HEK293 (cell line): ENCODE data around the gene ADIRF.

Source experiments
- CTCF ChIA-PET: fragments of 350-600 bp; formaldehyde crosslinking; extraction: SDS; loops from one replicate; lab custom pipeline; 2021; ENCODE audit warnings: antibody characterized with exemption; lab: Yijun Ruan, JAX
- POLR2A ChIA-PET: fragments of 300-600 bp; formaldehyde crosslinking; extraction: SDS; loops from one replicate; lab custom pipeline; 2020; ENCODE audit warnings: antibody characterized with exemption, inconsistent platforms; lab: Yijun Ruan, JAX
- H3K27ac ChIP-seq: fragments of 200-500 bp; sonication (Bioruptor generic); 2 replicates; pipeline ENCODE4 v1.5.1; 2014; ENCODE audit warnings: low read depth, low read length, control low read depth, inconsistent platforms; ENCODE audit errors: extremely low read depth
- H3K36me3 ChIP-seq, 2 experiments: fragments of 200-500 bp in 1 of 2; sonication (Bioruptor generic) in 1 of 2; 1 replicate in 1 of 2; 2 replicates in 1 of 2; pipeline ENCODE4 v1.5.1; 2014 to 2017; ENCODE audit warnings: inconsistent platforms in 2 of 2, low read length in 2 of 2; ENCODE audit not compliant: control insufficient read depth in 2 of 2, insufficient read depth in 1 of 2
- H3K4me1 ChIP-seq: fragments of 200-500 bp; sonication (Bioruptor generic); 2 replicates; pipeline ENCODE4 v1.5.1; 2014; ENCODE audit warnings: mild to moderate bottlenecking, low read length, inconsistent platforms; ENCODE audit not compliant: control insufficient read depth, insufficient read depth
- H3K4me3 ChIP-seq: 2 replicates; pipeline ENCODE4 v1.5.1; 2011; ENCODE audit warnings: low read depth, mild to moderate bottlenecking, control low read depth, low read length, moderate library complexity
- H3K9me3 ChIP-seq: fragments of 200-500 bp; sonication (Bioruptor generic); 2 replicates; pipeline ENCODE4 v1.5.1; 2014; ENCODE audit warnings: low read depth, low read length, inconsistent platforms; ENCODE audit not compliant: control insufficient read depth, insufficient read depth
- HOXD13 ChIP-seq: sonication (generic); formaldehyde crosslinking; IDR thresholded peaks from 2 replicates; pipeline ENCODE4 v1.8.0; 2022; ENCODE audit warnings: missing genetic modification reagents, borderline replicate concordance
- KLF1 ChIP-seq: fragments of 450-650 bp; formaldehyde crosslinking; IDR thresholded peaks from 2 replicates; pipeline ENCODE4 v1.5.1; 2016; ENCODE audit warnings: missing biosample characterization, missing genetic modification characterization
- KLF8 ChIP-seq: fragments of 450-650 bp; formaldehyde crosslinking; IDR thresholded peaks from 2 replicates; pipeline ENCODE4 v1.5.1; 2016; ENCODE audit warnings: missing biosample characterization, missing genetic modification characterization
- MZF1 ChIP-seq: fragments of 450-650 bp; formaldehyde crosslinking; IDR thresholded peaks from 2 replicates; pipeline ENCODE4 v1.5.1; 2017; ENCODE audit warnings: missing biosample characterization, missing genetic modification characterization, borderline replicate concordance
- PRDM1 ChIP-seq: fragments of 450-650 bp; formaldehyde crosslinking; IDR thresholded peaks from 2 replicates; pipeline ENCODE4; 2016; ENCODE audit warnings: missing biosample characterization, missing genetic modification characterization
- SP3 ChIP-seq: fragments of 450-650 bp; formaldehyde crosslinking; IDR thresholded peaks from 2 replicates; pipeline ENCODE4 v1.5.1; 2016; ENCODE audit warnings: missing biosample characterization, missing genetic modification characterization
- ZBTB17 ChIP-seq: fragments of 450-650 bp; formaldehyde crosslinking; IDR thresholded peaks from 2 replicates; pipeline ENCODE4 v1.5.1; 2016; ENCODE audit warnings: missing biosample characterization, missing genetic modification characterization
- ZFHX2 ChIP-seq: fragments of 450-650 bp; formaldehyde crosslinking; conservative IDR thresholded peaks from 2 replicates; pipeline ENCODE4 v1.5.1; 2016; ENCODE audit warnings: missing biosample characterization, missing genetic modification characterization
- ZFP69B ChIP-seq: fragments of 450-650 bp; formaldehyde crosslinking; IDR thresholded peaks from 2 replicates; pipeline ENCODE4 v1.5.1; 2016; ENCODE audit warnings: missing biosample characterization, missing genetic modification characterization
- ZNF174 ChIP-seq: fragments of 450-650 bp; formaldehyde crosslinking; IDR thresholded peaks from 2 replicates; pipeline ENCODE4 v1.5.0; 2017; ENCODE audit warnings: missing biosample characterization, mild to moderate bottlenecking, missing genetic modification characterization
- ZNF394 ChIP-seq: fragments of 450-650 bp; formaldehyde crosslinking; IDR thresholded peaks from 2 replicates; pipeline ENCODE4 v1.5.1; 2016; ENCODE audit warnings: missing biosample characterization, missing genetic modification characterization, mild to moderate bottlenecking, moderate library complexity, borderline replicate concordance
- ZNF48 ChIP-seq: fragments of 450-650 bp; formaldehyde crosslinking; IDR thresholded peaks from 2 replicates; pipeline ENCODE4 v1.5.1; 2016; ENCODE audit warnings: missing biosample characterization, missing genetic modification characterization
- ZNF555 ChIP-seq: fragments of 450-650 bp; formaldehyde crosslinking; conservative IDR thresholded peaks from 2 replicates; pipeline ENCODE4 v1.5.1; 2017; ENCODE audit warnings: missing biosample characterization, mild to moderate bottlenecking, missing genetic modification characterization, inconsistent platforms
- ZNF560 ChIP-seq: fragments of 450-650 bp; formaldehyde crosslinking; IDR thresholded peaks from 2 replicates; pipeline ENCODE4 v1.5.1; 2017; ENCODE audit warnings: missing biosample characterization, missing genetic modification characterization, borderline replicate concordance
- TF ChIP-seq, protein P1 (sequence below): fragments of 450-650 bp; formaldehyde crosslinking; IDR thresholded peaks from 2 replicates; pipeline ENCODE4 v1.5.1; 2016; ENCODE audit warnings: missing biosample characterization, missing genetic modification characterization
- TF ChIP-seq, protein P2 (sequence below): fragments of 450-650 bp; formaldehyde crosslinking; IDR thresholded peaks from 2 replicates; pipeline ENCODE4 v1.5.1; 2016; ENCODE audit warnings: missing biosample characterization, missing genetic modification characterization
- TF ChIP-seq, protein P3 (sequence below): fragments of 450-650 bp; formaldehyde crosslinking; IDR thresholded peaks from 2 replicates; pipeline ENCODE4 v1.5.1; 2016; ENCODE audit warnings: missing biosample characterization, missing genetic modification characterization, borderline replicate concordance
- TF ChIP-seq, protein P4 (sequence below): fragments of 450-650 bp; formaldehyde crosslinking; IDR thresholded peaks from 2 replicates; pipeline ENCODE4 v1.5.1; 2016; ENCODE audit warnings: missing biosample characterization, missing genetic modification characterization, borderline replicate concordance

The ADIRF gene

DNA sequence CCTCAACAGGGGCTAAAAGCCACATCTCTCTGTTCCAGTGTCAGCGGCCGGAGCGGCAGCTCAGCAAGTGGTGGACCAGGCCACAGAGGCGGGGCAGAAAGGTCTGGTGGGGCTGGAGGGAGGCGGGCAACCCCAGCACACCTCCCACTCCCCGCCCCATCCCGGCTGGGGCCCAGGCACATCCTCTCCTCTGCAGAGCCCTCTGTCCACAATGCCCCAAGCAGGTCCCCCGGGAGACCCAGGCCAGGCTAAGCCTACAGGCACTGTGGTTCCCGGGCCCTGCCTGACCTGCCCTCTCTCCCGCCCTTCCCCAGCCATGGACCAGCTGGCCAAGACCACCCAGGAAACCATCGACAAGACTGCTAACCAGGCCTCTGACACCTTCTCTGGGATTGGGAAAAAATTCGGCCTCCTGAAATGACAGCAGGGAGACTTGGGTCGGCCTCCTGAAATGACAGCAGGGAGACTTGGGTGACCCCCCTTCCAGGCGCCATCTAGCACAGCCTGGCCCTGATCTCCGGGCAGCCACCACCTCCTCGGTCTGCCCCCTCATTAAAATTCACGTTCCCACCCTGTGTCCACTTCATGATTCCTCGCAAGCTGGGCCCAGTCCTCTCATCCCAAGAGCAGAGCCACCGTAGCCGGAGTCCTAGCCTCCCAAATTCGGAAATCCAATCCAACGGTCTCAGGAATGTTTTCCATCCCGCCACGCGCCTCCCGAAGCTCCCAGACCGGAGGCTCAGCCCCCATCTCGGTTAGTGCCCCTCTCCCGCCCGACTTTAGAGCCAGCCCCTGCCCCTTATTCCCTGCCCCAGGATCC, 2.1 kb downstream of the ADIRF start:
- CTCF ChIA-PET = interaction anchor here (0.6 to 2.2 kb wide), 4 partner anchors 11 to 284 kb away, joined by 3 to 14 read pairs (median 3); no protein-coding TSS in a partner anchor

DNA sequence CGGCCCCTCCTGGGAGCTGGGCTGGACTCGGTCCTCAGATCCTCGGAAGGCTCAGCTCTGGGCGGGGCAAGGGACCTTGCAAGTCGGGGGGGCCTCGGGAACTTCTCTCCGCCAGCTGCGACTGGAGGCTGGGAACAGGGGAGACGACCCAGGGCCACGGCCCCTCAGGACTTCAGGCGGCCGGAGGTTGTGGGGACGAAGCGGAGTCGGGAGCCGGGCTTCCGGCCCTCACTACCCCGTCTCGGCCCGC, 2.6 kb downstream of the ADIRF start:
- peaks cover 2% of the 10 kb centered on the region; the same call in 1 of the 2 replicates for H3K4me1 ChIP-seq
- no peak for TF ChIP-seq PRDM1 (tag by site-specific recombination)
- TF ChIP-seq, all 188 proteins: peak for 0
- CTCF ChIA-PET = no interaction called here
- peak overlapping the region; percentile 62; the same call in 1 of the 2 replicates for H3K27ac ChIP-seq
- H3K9me3 ChIP-seq = no peaks in the 10 kb centered on the region
- POLR2A ChIA-PET = no interaction called here
- H3K4me3 ChIP-seq = peak overlapping the region; percentile 42
- no peaks in the 10 kb centered on the region for H3K36me3 ChIP-seq

More for the DNA sequence above, 2.1 kb downstream of the ADIRF start:
- H3K9me3 ChIP-seq = no peaks in the 10 kb centered on the region
- TF ChIP-seq SP3 (0 out of 2 replicates have a peak, but pooled peaks have one; percentile 16), ZFHX2 (tag by site-specific recombination) (0 out of 2 replicates have a peak, but pooled peaks have one; percentile 7)
- TF ChIP-seq, protein P1, sequence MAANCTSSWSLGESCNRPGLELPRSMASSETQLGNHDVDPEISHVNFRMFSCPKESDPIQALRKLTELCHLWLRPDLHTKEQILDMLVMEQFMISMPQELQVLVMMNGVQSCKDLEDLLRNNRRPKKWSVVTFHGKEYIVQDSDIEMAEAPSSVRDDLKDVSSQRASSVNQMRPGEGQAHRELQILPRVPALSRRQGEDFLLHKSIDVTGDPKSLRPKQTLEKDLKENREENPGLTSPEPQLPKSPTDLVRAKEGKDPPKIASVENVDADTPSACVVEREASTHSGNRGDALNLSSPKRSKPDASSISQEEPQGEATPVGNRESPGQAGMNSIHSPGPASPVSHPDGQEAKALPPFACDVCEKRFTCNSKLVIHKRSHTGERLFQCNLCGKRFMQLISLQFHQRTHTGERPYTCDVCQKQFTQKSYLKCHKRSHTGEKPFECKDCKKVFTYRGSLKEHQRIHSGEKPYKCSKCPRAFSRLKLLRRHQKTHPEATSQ (tag by site-specific recombination) = no peak
- TF ChIP-seq, all 188 proteins: peak for 2
- Histone ChIP-seq H3K36me3 (no peaks in the 10 kb centered on the region), H3K4me3 (peak overlapping the region; percentile 42), H3K4me1 (peaks cover 2% of the 10 kb centered on the region; the same call in 1 of the 2 replicates), H3K27ac (peak overlapping the region; percentile 62; the same call in 1 of the 2 replicates)
- POLR2A ChIA-PET = interaction anchor here (1.4 kb wide), 1 partner anchor 10 kb away, joined by 4 read pairs; no protein-coding TSS in a partner anchor

DNA sequence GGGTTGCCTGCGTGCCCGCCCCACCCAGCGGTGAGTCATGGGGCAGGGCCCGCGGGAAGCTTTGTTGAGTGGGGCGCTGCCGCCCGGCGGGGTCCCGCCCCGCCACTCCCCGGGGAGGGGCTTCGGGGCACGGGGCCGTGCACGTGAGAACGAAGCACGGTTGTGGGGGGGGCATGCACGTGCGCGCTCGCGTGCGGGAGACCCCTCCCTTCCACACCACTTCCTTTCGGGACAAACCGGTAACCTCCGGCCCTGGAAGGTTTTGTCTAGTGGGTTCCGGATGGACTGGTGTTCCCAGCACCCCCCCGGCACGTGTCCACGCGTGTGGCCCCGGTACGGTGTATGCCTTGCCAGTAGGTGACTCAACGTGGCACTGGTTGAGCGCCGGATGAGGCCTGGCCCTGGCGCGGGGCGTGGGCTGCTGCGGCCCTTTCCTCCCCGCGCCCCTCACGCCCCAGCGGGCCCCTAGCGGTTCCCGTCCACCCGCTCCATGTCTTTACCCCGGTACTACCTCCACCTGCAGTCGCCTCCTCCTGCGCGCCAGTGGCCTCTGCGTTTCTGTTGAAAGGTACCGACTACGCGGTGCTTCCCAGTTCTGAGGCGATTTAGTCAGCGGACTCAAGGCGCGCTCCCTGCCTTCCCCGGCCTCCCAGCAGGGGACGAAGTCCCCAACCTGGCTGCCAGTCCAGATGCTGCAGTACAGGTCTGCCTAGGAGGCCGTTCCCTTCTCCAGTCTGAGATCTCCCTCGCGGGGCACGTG, 3.1 kb downstream of the ADIRF start:
- Histone ChIP-seq H3K4me3 (peak overlapping the region; percentile 42), H3K36me3 (no peaks in the 10 kb centered on the region), H3K4me1 (peaks cover 2% of the 10 kb centered on the region; the same call in 1 of the 2 replicates), H3K9me3 (no peaks in the 10 kb centered on the region), H3K27ac (peak overlapping the region; percentile 62; the same call in 1 of the 2 replicates)
- CTCF ChIA-PET = no interaction called here
- POLR2A ChIA-PET = no interaction called here
- TF ChIP-seq, protein P2, sequence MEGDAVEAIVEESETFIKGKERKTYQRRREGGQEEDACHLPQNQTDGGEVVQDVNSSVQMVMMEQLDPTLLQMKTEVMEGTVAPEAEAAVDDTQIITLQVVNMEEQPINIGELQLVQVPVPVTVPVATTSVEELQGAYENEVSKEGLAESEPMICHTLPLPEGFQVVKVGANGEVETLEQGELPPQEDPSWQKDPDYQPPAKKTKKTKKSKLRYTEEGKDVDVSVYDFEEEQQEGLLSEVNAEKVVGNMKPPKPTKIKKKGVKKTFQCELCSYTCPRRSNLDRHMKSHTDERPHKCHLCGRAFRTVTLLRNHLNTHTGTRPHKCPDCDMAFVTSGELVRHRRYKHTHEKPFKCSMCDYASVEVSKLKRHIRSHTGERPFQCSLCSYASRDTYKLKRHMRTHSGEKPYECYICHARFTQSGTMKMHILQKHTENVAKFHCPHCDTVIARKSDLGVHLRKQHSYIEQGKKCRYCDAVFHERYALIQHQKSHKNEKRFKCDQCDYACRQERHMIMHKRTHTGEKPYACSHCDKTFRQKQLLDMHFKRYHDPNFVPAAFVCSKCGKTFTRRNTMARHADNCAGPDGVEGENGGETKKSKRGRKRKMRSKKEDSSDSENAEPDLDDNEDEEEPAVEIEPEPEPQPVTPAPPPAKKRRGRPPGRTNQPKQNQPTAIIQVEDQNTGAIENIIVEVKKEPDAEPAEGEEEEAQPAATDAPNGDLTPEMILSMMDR (tag by site-specific recombination) = no peak
- TF ChIP-seq, protein P3, sequence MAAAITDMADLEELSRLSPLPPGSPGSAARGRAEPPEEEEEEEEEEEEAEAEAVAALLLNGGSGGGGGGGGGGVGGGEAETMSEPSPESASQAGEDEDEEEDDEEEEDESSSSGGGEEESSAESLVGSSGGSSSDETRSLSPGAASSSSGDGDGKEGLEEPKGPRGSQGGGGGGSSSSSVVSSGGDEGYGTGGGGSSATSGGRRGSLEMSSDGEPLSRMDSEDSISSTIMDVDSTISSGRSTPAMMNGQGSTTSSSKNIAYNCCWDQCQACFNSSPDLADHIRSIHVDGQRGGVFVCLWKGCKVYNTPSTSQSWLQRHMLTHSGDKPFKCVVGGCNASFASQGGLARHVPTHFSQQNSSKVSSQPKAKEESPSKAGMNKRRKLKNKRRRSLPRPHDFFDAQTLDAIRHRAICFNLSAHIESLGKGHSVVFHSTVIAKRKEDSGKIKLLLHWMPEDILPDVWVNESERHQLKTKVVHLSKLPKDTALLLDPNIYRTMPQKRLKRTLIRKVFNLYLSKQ (tag by site-specific recombination) = no peak
- TF ChIP-seq ZNF48 = no peak
- no peak for TF ChIP-seq ZNF555
- TF ChIP-seq HOXD13 (CRISPR knock-in tag) = no peak
- TF ChIP-seq ZNF394 (tag by site-specific recombination) = no peak
- no peak for TF ChIP-seq ZNF560 (tag by site-specific recombination)
- no peak for TF ChIP-seq ZFP69B (tag by site-specific recombination)
- TF ChIP-seq MZF1 (tag by site-specific recombination) = no peak
- TF ChIP-seq KLF1 = peak; percentile 94
- no peak for TF ChIP-seq ZBTB17
- TF ChIP-seq ZNF174 (tag by site-specific recombination) = no peak
- TF ChIP-seq, protein P4, sequence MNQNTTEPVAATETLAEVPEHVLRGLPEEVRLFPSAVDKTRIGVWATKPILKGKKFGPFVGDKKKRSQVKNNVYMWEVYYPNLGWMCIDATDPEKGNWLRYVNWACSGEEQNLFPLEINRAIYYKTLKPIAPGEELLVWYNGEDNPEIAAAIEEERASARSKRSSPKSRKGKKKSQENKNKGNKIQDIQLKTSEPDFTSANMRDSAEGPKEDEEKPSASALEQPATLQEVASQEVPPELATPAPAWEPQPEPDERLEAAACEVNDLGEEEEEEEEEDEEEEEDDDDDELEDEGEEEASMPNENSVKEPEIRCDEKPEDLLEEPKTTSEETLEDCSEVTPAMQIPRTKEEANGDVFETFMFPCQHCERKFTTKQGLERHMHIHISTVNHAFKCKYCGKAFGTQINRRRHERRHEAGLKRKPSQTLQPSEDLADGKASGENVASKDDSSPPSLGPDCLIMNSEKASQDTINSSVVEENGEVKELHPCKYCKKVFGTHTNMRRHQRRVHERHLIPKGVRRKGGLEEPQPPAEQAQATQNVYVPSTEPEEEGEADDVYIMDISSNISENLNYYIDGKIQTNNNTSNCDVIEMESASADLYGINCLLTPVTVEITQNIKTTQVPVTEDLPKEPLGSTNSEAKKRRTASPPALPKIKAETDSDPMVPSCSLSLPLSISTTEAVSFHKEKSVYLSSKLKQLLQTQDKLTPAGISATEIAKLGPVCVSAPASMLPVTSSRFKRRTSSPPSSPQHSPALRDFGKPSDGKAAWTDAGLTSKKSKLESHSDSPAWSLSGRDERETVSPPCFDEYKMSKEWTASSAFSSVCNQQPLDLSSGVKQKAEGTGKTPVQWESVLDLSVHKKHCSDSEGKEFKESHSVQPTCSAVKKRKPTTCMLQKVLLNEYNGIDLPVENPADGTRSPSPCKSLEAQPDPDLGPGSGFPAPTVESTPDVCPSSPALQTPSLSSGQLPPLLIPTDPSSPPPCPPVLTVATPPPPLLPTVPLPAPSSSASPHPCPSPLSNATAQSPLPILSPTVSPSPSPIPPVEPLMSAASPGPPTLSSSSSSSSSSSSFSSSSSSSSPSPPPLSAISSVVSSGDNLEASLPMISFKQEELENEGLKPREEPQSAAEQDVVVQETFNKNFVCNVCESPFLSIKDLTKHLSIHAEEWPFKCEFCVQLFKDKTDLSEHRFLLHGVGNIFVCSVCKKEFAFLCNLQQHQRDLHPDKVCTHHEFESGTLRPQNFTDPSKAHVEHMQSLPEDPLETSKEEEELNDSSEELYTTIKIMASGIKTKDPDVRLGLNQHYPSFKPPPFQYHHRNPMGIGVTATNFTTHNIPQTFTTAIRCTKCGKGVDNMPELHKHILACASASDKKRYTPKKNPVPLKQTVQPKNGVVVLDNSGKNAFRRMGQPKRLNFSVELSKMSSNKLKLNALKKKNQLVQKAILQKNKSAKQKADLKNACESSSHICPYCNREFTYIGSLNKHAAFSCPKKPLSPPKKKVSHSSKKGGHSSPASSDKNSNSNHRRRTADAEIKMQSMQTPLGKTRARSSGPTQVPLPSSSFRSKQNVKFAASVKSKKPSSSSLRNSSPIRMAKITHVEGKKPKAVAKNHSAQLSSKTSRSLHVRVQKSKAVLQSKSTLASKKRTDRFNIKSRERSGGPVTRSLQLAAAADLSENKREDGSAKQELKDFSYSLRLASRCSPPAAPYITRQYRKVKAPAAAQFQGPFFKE (tag by site-specific recombination) = no peak
- peak; percentile 12; the same call in 1 of the 2 replicates for TF ChIP-seq KLF8 (tag by site-specific recombination)
